Hematopoietic multipotent progenitor cell treated with erythropoietin and hydrocortisone succinate and interleukin-3 and kit ligand, for 8 days (in vitro differentiated cells): ENCODE results near the gene SP140L.
"Not testable (repeated sequence)": the region's sequence is repeated elsewhere in the genome, so short reads cannot be mapped to it uniquely, and the experiment has no call there.

Experiments used
- DNase-seq: peaks from one replicate; pipeline ENCODE4 v3.0.0-alpha.2; 2015

The SP140L gene

GRCh38 chr2:230326453-230327417 is at the start of gene SP140L:
SP140L (plus strand) TSS chr2:230327193; CDS start chr2:230327270, 77 bp downstream.
- peak; percentile 84 for DNase-seq

- DNase-seq = no peak
Measured at GRCh38 chr2:230282936-230283335, 44.1 kb upstream of the SP140L start.

GRCh38 chr2:230286048-230286447 is 40.9 kb upstream of the SP140L start:
- DNase-seq = no peak

DNA sequence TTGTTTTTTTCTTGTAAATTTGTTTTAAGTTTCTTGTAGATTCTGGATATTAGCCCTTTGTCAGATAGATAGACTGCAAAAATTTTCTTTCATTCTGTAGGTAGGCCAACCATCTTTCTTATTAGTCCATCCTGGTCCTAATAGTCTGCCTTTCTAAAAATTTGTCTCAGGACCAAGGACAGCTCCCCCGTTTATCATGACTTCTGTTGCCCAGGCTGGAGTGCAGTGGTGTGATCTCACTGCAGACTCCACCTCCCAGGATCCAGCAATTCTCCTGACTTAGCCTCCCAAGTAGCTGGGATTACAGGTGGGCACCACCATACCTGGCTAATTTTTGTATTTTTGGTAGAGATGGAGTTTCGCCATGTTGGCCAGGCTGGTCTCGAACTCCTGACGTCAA is 37.7 kb upstream of the SP140L start:
- peak; percentile 40 for DNase-seq

DNA sequence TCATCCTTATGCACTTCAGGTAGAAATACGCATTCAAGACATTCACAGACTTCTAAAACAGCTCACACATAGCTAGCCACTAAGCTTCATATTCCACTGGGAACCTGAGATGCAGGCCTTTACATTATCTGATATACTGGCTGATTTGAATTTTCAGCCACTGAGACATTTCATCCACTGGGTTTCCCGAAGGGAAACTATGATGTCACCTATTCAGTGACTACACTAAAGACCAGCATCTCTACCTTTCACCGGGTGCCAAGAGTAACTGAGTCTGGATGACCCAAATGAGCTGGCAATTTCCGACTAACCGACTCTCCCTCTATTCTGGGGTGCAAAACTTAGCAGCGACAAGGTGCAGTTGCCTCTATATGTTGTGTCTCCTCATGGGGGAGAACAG is 31.8 kb upstream of the SP140L start:
- DNase-seq = no peak

DNA sequence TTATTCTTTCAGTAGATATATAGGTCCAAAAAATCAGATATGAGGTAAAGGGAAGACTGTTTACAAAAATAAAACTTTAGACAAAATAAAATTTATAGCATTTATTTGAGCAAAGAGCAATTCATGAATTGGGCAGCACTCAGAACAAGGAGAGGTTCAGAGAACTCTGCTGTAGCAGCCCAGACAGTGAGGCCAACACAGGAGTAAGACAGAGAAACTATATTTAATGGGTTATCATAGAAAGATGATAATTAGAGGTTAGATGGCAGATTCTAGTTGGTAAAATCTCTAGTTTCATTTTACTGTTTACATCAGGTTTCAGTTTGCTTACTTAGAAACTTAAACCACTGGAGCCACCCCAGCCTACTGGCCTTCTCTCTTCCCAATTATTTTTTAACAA is 30.1 kb upstream of the SP140L start:
- no peak for DNase-seq

GRCh38 chr2:230299618-230300017 is 27.4 kb upstream of the SP140L start:
- DNase-seq = no peak

- DNase-seq = no peak
Measured at GRCh38 chr2:230305416-230306275, 21.3 kb upstream of the SP140L start.

DNA sequence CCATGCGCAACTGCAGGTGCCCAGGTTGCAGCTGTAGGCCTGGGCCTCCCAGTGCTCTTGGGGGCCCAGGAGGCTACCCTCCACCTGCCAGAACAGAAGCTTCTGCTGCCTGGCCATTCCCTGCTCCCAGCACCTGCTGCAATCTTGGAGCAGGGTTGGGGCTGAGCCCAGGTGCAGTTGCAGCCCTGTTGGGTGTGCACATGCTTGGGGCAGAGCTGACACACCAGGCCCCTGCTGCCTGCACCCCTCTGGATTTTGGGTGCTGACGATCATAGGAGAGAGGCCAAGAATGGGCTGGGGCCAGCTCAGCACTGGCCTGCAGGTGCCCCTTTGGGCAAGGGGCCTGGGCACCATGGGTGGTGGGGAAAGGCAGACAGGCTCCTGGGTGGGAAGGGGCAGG is 20.5 kb upstream of the SP140L start:
- no peak for DNase-seq

- DNase-seq = no peak
Measured at GRCh38 chr2:230307485-230307884, 19.5 kb upstream of the SP140L start.

DNA sequence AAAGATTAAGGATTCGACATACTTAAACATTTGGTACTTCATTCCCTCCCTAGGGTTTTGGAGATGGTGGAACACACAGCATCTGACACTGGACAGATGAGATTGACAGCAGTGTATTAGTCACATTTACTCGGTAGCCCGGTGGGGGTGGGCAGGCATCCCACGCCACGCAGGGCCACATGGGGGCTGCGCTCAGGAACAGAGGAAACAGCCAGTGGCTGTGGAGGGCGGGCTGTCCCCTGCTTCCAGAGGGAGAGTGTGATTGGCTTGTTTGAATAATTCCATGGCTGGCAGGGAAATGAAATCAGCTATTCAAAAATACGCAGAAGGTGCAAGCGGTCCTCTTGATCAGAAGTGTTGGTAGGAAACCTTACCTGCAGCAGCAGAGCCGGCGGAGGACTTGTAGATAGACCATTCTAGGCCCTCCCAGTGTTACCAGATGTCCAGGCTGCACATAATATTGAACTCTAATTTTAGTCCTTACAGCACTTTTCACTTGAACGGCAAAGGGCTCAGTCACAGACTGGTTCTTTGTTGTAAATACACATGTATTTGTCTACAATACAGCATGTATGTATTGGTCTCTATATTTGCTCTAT is 18.5 kb upstream of the SP140L start:
- DNase-seq = no peak

- not testable (repeated sequence) for DNase-seq
Measured at GRCh38 chr2:230310792-230311191, 16.2 kb upstream of the SP140L start.

- not testable (repeated sequence) for DNase-seq
Measured at GRCh38 chr2:230311634-230312033, 15.4 kb upstream of the SP140L start.

DNA sequence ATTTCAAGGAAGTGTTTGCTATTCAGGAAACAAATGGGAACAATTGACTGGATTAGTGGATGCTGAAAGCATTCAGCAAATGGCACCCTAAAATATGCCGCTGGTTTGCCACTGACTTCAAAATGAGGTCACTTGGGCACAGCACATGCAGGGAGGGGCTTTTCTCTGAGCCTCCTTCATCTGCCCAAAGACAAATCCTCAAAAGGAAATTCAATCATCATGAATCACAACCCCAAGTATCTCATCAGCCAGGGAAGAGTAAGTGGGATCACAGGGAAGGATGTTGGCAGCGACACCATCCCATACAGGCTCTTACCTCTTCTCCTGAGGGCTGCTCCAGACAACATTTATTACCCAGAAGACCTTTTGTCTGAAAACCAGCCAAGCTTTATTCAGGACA is 14.4 kb upstream of the SP140L start:
- no peak for DNase-seq

DNA sequence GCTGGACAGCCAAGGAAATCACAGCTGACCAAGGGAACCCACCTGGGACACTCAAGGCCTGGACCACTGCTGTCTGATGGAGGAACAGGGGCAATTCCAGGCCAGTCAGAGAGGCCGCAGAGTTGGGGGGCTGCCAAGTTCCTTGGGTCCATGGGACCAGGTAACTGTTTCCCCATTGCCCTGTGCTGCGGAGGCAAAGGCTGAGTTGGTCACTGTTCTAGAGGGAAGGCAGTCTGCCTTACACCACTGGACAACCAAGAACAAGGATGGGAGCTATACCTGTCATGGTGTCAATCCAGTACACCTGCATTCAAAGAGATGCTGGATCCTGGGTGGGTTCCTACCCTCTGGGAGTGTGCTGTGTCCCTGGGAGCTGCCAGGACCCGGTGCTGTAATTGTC is 9.6 kb upstream of the SP140L start:
- no peak for DNase-seq

DNA sequence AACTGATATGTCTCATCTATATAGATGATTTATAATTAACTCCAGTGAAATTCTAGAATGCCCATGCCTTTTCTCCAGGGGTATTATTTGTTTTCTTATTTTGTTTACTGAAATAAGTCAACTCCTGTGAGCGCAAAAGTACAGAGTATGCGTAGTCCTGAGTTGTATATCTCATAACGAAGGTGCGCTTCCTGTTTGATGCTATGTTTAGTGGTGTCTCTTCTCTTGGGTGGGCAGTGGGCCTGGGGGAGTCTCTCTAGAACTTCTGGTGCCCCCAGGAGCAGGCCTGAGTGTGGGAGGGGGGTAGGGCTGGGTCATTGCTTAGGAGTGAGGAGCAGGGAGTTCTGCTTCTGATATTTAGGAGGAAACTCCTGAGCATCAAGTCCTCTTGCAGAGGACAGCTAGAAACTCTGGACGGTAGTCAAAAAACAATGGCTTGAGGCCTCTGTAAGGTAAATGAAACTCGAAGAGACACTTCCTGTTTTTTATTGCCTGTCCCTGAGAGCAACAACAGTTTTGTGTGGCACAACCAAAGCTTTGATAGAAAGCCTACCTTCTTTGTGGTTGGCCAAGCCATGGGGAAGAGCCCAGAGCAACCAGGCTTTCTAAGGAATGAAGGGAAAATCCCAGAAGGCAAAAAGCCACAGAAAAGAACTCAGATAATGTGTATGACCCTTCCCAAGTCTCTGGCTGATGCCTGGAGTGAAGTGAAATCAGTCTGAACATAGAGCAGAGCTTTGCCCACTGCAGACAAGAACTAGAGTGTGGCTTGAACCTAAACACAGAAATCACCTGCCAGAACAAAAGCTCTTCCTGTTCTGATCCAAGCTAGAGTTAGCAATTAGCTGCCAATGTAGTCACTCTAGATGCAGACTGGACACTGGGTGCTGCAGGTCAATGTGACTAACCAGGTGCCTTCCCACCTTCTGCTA is 8.5 kb upstream of the SP140L start:
- DNase-seq = no peak

DNA sequence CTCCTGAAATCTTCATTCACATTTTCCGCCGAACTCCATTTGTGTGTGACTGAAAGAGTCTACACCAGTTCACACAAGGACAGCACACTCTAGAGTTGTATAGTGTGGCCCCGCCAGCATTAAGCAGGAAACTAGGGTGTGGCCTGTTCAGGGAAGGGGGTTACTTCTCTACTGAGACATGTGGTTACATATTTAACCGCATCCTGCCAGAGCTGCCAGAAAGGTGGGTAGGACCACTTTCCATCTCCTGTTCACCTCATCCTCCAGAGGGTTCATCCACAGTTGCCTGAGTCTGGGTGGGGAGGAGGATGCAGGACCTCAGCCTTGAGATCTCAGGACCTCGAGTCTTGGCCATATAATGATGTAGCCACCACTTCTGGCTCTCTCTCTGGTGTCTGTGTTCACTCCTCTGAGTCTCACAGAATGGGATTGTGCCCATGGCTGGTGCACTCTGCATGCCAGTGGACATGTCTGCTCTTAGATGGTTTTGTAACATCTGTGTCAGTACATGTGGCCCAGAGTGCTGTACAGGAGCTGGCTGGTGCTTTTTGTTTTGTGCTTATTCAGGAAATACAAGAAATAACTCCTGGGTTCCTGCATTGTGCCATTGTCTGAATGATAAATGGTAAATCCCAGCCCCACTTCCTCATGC is 7.7 kb upstream of the SP140L start:
- peak; percentile 64 for DNase-seq

- DNase-seq = no peak
Measured at GRCh38 chr2:230321031-230321430, 6.0 kb upstream of the SP140L start.

- DNase-seq = no peak
Measured at GRCh38 chr2:230322561-230323384, 4.2 kb upstream of the SP140L start.

- DNase-seq = no peak
Measured at GRCh38 chr2:230323385-230324106, 3.4 kb upstream of the SP140L start.
